Vagina (tissue), 2 donors: ENCODE measurements around the gene CNOT2. TPM values are rescaled to one million over a fixed set of nuclear protein-coding genes. Genes with fewer than 3 reads are reported as not detected.

Experiments used
- DNase-seq, 2 donors: peaks; one replicate each; pipeline ENCODE4 v3.0.0-alpha.2; 2017; ENCODE audit errors: extremely low spot score in 2 of 2
- H3K27ac ChIP-seq: fragments of 200-600 bp; sonication (generic); one replicate; pipeline ENCODE4 v1.5.1; 2019
- H3K27me3 ChIP-seq: fragments of 200-600 bp; sonication (generic); one replicate; pipeline ENCODE4 v1.5.1; 2019
- H3K36me3 ChIP-seq, 2 donors: fragments of 200-600 bp; sonication (generic); one replicate each; pipeline ENCODE4 v1.5.1; 2017 to 2019
- H3K4me1 ChIP-seq: fragments of 200-600 bp; sonication (generic); one replicate; pipeline ENCODE4 v1.5.1; 2019
- H3K4me3 ChIP-seq, 2 donors: fragments of 200-600 bp; sonication (generic); 1 replicate in 1 of 2; 2 replicates in 1 of 2; pipeline ENCODE4 v1.5.1; 2016 to 2019
- H3K9me3 ChIP-seq: fragments of 200-600 bp; sonication (generic); one replicate; pipeline ENCODE4 v1.5.1; 2019
- CTCF ChIP-seq, 3 experiments: fragments of 450-650 bp in 2 of 3; fragments of 200-600 bp in 1 of 3; sonication (generic) in 1 of 3; IDR thresholded peaks; one replicate each; pipeline ENCODE4 v1.5.1; 2017 to 2019; ENCODE audit warnings: antibody characterized with exemption in 3 of 3, mild to moderate bottlenecking in 2 of 3, moderate library complexity in 2 of 3
- POLR2A ChIP-seq, 2 donors: fragments of 450-650 bp; IDR thresholded peaks; one replicate each; pipeline ENCODE4 v1.6.1; 2017; ENCODE audit warnings: antibody characterized with exemption in 2 of 2, mild to moderate bottlenecking in 2 of 2, moderate library complexity in 2 of 2
- POLR2AphosphoS5 ChIP-seq, 2 donors: sonication (generic); formaldehyde crosslinking; IDR thresholded peaks; one replicate each; pipeline ENCODE4 v1.9.0; 2017; ENCODE audit warnings: antibody characterized with exemption in 2 of 2, mild to moderate bottlenecking in 2 of 2, low read depth in 1 of 2; ENCODE audit not compliant: insufficient read depth in 1 of 2
- intact Hi-C: fragments of 100-400 bp; cut with DNase I; formaldehyde crosslinking; loops from one replicate; pipeline ENCODE4 v1.15.1; 2023
- total RNA-seq: library from RNA; depleted of rRNA; stranded (reverse); fragments of >200 nt; gene quantifications from one replicate; pipeline ENCODE4 v1.2.3, GENCODE V29; 2016

Gene CNOT2
- total RNA-seq, 1 donor from 2014 or later: 176 TPM

GRCh38 chr12:70353780-70354660 lies 110.8 kb downstream of the CNOT2 start:
- intact Hi-C loops: no loop called here
- no peak for TF ChIP-seq POLR2AphosphoS5 (IDR thresholded peaks at IDR 0.05; ENCODE audit: insufficient read depth in 1 of 2, low read depth in 1 of 2)
- no peak for TF ChIP-seq POLR2A (IDR thresholded peaks at IDR 0.05)
- DNase-seq: no peak
- Histone ChIP-seq H3K4me1 (no peaks in the 10 kb centered on the region), H3K4me3 (no peak overlapping the region), H3K9me3 (no peaks in the 10 kb centered on the region), H3K27ac (no peak overlapping the region), H3K36me3 (peaks cover 0 to 12% of the 10 kb centered on the region in 2 donors), H3K27me3 (no peaks in the 10 kb centered on the region)

- Histone ChIP-seq H3K36me3 (peaks cover 0 to 12% of the 10 kb centered on the region in 2 donors), H3K4me3 (no peak overlapping the region), H3K9me3 (no peaks in the 10 kb centered on the region), H3K4me1 (no peaks in the 10 kb centered on the region), H3K27ac (no peak overlapping the region), H3K27me3 (no peaks in the 10 kb centered on the region)
- DNase-seq: no peak
- intact Hi-C loops: no loop called here
- TF ChIP-seq POLR2A (IDR thresholded peaks at IDR 0.05): no peak
- no peak for TF ChIP-seq CTCF (IDR thresholded peaks at IDR 0.05)
- no peak for TF ChIP-seq POLR2AphosphoS5 (IDR thresholded peaks at IDR 0.05; ENCODE audit: insufficient read depth in 1 of 2, low read depth in 1 of 2)
Measured at GRCh38 chr12:70354787-70355186, 111.6 kb downstream of the CNOT2 start.

- TF ChIP-seq CTCF (IDR thresholded peaks at IDR 0.05) (no peak), POLR2AphosphoS5 (IDR thresholded peaks at IDR 0.05; ENCODE audit: insufficient read depth in 1 of 2, low read depth in 1 of 2) (no peak), POLR2A (IDR thresholded peaks at IDR 0.05) (no peak)
- Histone ChIP-seq H3K9me3 (no peaks in the 10 kb centered on the region), H3K36me3 (peaks cover 0 to 12% of the 10 kb centered on the region in 2 donors), H3K27ac (no peak overlapping the region), H3K4me3 (no peak overlapping the region), H3K4me1 (no peaks in the 10 kb centered on the region), H3K27me3 (no peaks in the 10 kb centered on the region)
- DNase-seq: no peak
- intact Hi-C loops: no loop called here
Measured at GRCh38 chr12:70355972-70356371, 112.7 kb downstream of the CNOT2 start.

- no peak overlapping the region for H3K4me3 ChIP-seq
- no peaks in the 10 kb centered on the region for H3K4me1 ChIP-seq
- no peaks in the 10 kb centered on the region for H3K27me3 ChIP-seq
- no peaks in the 10 kb centered on the region for H3K9me3 ChIP-seq
- no peaks in the 10 kb centered on the region for H3K36me3 ChIP-seq
- intact Hi-C loops: no loop called here
- TF ChIP-seq POLR2AphosphoS5 (IDR thresholded peaks at IDR 0.05; ENCODE audit: insufficient read depth in 1 of 2, low read depth in 1 of 2) (no peak), POLR2A (IDR thresholded peaks at IDR 0.05) (no peak), CTCF (IDR thresholded peaks at IDR 0.05) (no peak)
- H3K27ac ChIP-seq: no peak overlapping the region
- DNase-seq: no peak
Measured at GRCh38 chr12:70359458-70360197, 116.4 kb downstream of the CNOT2 start.

- H3K36me3 ChIP-seq: no peaks in the 10 kb centered on the region
- no peaks in the 10 kb centered on the region for H3K27me3 ChIP-seq
- no peak overlapping the region for H3K4me3 ChIP-seq
- H3K4me1 ChIP-seq: peaks cover 4% of the 10 kb centered on the region
- no peaks in the 10 kb centered on the region for H3K9me3 ChIP-seq
- no peak for DNase-seq
- no peak overlapping the region for H3K27ac ChIP-seq
- intact Hi-C loops: no loop called here
- TF ChIP-seq POLR2A (IDR thresholded peaks at IDR 0.05) (no peak), CTCF (IDR thresholded peaks at IDR 0.05) (no peak), POLR2AphosphoS5 (IDR thresholded peaks at IDR 0.05; ENCODE audit: insufficient read depth in 1 of 2, low read depth in 1 of 2) (no peak)
Measured at GRCh38 chr12:70360218-70360617, 117.0 kb downstream of the CNOT2 start.
